Activated CD8-positive, alpha-beta memory T cell treated with anti-CD3 and anti-CD28 coated beads, Interleukin-2, amount 50 U/mL, for 48 hours (primary cell): Measurements from ENCODE around the gene FZD4.

Source experiments
- DNase-seq: peaks from one replicate; pipeline ENCODE4 v3.0.0-alpha.2; 2020

FZD4 gene

GRCh38 chr11:86904001-86904400, 51.2 kb downstream of the FZD4 start:
- no peak for DNase-seq

GRCh38 chr11:86902345-86902744, 52.9 kb downstream of the FZD4 start:
- DNase-seq: no peak

- no peak for DNase-seq
Measured at GRCh38 chr11:86901599-86901998, 53.6 kb downstream of the FZD4 start.

- no peak for DNase-seq
Measured at GRCh38 chr11:86900162-86900561, 55.0 kb downstream of the FZD4 start.

- DNase-seq: no peak
Measured at GRCh38 chr11:86898689-86899088, 56.5 kb downstream of the FZD4 start.

GRCh38 chr11:86896441-86896841, 58.8 kb downstream of the FZD4 start:
- DNase-seq: no peak
